ENCODE data around the gene CAV1.
"Not testable (repeated sequence)": the region's sequence is repeated elsewhere in the genome, so short reads cannot be mapped to it uniquely, and the experiment has no call there.

Gene CAV1

DNA sequence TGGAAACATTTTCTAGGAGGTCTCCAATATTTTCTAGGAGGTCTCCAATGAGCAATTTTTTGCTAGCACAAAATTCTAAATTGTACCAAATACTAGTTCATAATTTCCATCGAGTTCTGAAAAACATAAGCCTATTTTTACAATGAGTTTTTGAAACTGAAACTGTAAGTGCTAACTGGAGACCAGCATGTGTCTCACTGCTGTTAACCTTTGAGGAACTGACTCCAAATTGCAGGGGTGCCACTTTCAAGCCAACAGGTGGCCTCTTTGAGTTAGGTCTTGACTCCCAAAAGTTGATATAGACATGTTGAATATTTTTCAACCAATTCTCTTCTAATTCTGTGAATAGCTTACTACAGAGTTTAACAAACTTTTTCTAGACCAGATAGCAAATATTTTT, 58.8 kb downstream of the CAV1 start:
- no peak for DNase-seq

DNA sequence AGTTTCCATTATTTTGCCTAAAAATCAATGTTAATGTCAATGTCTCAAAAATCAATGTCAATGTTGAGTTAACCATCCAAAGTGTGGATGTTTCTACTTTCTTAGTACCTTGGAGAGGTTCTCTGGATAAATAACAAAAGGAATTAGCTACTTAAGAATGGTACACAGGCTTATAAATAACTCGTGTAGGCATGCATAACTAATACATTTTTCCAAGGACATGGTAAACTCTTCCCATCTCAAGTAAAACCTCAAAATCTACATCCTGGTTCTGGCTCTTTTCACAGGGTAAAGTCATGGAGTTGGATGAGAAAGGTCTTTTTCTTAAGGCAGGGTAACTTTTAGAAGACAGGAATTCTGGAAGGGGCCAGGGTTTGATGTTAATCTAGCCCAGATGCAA, 59.9 kb downstream of the CAV1 start:
- no peak for DNase-seq

DNA sequence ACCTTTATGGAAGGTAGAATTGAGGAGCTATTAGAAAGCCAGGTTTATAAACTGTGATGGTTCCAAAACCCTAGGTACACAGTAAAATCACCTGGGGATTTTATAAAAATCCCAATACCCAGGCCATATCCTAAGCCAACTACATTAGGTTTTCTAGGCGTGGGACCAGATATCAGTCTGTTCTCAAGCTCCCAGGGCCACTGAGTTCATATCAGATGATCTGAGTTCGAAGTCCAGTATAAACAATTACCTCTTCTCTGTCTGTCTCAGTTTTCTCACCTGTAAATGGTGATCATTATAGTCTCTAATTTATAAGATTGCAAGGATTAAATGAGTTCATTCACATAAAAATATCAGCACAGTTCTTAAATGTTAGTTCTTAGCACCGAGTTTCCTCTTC, 60.6 kb downstream of the CAV1 start:
- no peak for DNase-seq

DNA sequence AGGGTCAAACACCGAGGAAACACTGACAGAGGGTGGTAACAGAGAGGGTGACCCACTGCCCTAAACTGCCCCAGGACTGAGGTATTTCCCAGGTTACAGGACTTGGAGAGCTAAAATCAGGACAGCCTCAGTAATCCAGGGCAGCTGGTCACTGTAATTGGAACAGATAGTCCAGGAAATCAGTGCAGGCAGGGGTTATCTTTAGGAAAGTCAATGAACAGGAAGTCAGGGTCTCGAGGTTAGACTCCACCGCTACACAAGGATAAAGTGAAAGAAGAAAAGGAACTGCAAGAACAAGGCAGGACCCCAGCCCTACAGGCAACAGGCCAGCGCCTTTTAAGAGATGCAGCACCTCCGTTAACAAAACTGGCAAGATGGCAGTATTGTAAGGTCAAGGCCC, 61.1 kb downstream of the CAV1 start:
- no peak for DNase-seq

DNA sequence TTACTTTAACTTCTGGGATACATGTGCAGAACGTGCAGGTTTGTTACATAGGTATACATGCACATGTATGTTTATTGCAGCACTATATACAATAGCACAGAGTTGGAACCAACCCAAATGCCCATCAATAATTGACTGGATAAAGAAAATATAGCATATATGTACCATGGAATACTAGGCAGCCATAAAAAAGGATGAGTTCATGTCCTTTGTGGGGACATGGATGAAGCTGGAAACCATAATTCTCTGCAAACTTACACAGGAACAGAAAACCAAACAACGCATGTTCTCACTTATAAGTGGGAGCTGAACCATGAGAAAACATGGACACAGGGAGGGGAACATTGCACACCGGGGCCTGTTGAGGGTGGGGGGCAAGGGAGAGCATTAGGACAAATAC, 62.4 kb downstream of the CAV1 start:
- not testable (repeated sequence) for DNase-seq

DNA sequence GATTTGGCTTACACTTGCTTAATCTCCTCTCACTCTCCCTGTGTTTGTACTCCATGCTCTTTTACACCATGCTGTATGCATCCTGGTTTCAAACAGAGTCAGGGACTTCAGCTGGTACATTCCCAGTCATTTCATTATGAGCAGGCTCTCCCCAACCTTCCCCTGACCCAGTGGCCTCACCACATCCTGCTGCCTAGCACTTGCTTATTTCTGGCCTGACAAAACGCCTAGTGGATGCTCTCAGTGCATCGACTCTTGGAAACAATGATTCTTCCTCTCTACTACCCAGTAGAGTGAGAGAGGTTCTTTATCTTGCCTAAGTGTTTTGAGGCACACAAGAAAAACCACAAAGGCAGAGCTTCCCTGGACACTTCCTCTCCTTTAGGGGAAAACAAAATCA, 63.4 kb downstream of the CAV1 start:
- no peak for DNase-seq

DNA sequence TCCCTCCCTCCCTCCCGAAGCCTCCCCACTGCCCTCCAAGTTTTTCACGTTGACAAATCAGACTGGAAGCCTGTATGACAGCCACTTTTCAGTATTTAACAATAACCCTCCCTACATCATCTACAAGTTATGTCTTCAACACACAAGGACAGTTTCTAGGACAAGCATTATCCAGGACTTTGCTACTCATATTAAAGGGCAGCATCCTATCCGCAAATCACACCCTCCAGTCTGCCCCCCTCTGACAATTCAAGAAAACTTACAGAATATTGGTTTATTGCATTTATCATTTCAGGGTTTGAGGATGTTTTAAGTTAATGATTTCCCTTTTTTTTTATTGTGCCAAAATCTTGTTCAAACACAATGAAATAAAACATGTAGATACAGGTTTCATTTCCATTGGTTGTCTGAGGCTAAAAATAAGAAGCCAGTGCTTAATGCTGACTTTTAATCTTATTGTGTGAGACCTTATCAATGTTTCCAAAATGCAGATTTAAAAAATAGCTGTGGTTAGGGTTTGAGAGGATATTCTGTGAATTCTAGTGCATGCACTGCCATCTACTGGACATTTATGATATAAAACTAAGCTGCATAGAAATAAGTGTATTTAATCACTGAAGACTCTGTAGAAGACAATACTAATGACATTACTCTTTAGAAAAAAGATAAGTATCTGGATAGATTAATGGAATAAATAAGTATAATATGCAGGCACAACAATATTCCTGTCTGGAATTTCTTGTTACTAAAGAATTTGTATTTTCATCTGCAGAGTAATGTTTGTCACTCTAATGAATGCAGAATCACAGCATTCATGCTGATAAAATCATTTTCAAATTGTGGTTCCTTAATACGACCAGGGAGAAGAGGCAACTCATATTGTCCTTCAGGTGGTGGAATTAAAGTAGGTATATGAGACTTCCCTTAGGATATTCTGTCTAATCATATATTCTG, 64.1 kb downstream of the CAV1 start:
- peak; percentile 47 to 83 for DNase-seq

DNA sequence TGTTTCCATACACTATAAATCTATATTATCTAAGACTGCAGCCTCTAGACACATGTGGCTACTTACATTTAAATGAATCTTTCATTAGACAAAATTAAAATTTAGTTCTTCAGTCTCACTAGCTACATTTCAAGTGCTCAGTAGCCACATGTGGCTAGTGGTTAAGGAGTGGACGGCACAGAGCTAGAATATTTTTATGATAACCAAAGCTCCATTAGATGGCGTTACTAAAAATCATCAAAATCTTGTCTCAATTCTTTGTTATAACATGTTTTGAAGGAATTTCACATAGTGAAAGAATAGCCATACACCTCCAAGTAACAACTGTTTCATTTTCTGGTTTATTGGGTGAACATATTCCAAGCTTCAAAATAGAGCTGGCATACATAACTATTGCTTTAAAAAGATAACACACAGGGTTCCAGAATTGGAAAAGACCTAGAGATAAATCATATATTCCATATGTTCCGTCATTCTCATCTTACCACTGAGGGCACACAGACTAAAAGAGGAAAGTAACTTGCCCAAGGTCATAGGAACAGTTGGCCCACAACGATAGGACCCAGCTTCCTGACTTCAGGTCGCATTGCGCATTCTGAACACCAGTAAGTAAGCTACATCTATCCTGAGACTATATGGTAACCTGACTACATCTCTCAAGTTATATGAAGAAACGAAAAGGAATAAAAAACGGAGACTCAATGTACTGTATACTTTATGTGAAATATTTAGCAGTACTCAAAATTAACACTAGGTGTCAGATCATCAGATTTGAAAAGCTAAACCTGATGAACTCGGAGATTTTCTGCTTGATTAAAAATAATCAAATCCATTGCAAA, 66.6 kb downstream of the CAV1 start:
- DNase-seq = peak in 1 of 2 experiments; percentile 70

DNA sequence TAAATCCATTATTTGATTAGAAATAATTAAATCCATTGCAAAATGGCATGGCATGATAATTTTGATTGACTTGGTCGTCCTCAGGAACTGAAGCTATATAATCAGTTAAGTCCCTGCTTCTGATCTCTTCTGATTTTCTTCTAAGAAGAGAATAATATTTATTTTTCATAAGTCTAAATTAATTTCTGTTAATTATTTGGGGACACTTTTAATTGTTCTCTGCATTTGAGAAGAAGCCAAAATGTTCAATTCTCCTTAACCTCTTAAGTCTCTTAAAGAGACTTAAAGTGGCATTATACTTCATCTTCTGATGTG, 67.2 kb downstream of the CAV1 start:
- DNase-seq = no peak

DNA sequence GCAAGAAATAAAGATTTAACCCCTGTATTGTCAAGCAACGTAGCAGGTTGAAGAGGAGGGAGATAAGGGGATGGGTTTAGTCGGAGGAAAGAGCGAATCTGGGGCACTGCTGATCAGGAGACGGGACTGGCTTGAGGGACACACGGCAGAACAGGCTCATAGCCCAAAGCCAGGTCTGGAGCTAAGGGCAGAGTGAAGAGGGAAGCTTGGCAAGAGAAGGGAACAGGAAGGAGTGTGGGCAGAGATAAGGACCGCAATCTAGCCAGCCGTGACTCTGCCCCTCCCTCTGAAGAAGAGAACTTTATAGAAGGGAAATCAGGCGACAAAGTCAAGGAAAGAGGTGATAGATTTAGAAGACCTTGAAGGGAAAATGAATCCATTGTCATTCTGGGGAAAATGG, 67.6 kb downstream of the CAV1 start:
- no peak for DNase-seq

DNA sequence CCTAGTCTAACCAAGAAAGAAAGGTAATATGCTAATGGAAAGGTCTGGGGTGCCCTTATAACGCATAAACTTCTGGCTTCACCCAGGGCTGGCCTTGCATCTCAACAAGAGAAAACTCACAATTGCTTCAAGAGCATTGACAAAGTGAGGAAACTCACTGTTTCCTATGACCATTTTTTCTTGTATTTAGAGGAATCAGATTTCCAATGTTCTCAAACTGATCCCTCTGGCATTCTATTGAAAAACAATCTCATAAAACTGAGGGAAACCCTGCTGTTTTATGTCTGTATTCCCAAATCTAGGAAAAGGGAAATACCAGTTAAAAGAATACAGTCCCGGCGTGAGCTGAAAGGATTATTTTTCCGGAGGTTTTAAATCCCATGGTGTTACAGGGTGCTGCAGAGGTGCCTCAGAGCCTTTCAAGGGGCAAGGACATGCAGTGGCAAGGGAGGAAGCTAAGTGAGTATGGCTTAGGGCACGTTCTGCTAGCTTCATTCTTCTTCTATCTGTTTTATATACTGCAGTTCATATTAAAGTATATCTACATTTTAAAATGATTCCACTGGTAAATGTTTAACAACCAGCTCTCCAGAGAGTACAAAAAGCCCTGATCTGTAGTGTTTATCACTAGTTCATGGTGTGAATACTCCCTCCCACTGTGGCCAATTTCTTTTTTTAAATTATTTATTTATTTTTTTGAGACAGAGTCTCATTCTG, 68.7 kb downstream of the CAV1 start:
- no peak for DNase-seq

DNA sequence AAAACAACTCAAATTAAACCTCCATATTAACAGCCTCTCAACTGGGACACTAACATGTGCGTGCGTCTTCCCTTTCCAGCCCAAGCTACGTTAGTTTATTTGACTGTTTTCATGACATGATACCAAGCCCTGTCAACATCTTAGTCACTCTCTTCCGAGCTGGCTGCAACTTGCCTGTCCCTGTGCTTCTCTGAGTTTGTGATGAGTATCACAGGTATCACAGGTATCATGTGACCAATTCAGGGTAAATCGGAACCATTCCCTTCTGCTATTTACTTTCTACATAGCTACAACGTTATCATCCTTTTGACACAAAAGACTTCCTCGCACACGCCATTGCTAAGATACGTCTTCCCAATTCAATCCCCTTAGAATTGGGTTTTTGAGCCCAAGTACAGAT, 70.2 kb downstream of the CAV1 start:
- no peak for DNase-seq

DNA sequence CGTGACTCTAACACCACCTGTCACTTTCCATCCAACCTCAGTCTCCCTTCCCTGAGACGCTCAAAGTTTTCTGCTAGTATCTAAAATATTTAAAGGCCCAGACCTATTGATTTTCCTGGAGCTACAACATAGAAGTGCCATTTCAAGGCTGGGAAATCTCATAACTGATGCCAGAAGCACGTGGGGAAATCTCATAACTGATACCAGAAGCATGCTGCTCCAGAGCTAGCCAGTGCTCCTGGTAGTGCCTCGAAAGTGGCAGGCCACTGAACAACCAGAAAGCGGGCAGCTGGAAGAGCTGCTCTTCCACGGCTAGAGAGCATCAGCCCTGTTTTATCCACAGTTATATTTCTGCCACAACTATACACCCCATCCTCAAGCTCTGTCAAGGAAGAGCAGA, 72.5 kb downstream of the CAV1 start:
- DNase-seq = no peak

DNA sequence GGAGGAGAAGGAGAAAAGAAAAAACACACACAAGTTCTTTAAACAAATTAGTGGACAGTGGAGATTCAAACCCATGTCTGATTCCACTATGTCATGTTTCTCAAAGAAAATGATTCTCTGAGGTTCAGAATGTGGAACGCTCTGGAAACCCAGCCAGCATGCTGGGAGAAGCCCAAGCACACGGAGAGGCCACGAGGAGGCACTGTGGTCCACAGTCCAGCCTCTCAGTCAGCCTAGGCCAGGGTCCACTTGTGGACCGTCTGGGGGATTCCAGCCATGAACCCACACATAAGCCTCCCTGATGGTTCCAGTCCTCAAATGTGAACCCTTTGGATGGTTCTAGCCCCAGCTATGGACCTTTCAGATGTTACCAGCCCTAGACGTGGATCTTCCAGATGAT, 73.4 kb downstream of the CAV1 start:
- peak in 1 of 2 experiments; percentile 30 for DNase-seq

DNA sequence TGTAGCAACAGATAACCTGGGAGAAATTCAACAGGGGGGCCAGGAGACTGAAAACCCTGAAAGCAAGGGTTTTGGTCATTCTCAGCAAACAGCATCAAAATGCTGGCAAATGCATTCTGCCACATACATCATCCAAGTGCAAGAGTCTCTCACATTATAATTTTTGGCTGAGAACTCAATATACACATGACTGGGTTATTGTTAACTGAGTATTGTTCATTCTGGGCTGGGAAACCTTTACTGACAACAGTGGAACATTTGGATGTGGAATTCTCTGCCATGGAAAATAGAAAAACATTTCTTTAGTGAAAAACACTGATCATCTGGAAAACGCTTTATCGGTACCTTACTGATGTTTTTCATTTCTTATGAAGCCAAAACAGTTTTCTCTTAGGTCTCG, 74.0 kb downstream of the CAV1 start:
- no peak for DNase-seq

DNA sequence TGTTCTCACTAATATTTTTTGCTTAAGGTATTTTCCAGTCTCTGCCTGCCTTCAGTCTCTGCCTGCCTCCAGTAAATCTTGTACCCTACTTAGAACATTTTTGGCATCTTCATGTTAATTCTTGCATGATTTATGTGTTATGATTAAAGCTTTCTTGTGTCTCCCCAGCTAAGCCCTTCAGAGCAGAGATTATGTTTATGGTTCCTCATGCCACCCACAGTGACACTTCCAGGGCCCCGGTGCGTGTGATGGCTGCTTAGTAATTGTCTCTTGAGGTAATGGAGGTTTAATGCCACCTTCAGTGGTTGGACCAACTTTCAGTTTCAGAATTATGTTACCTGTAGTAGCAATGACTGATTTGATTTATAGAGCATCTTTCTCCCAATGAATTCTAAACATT, 76.6 kb downstream of the CAV1 start:
- DNase-seq = no peak

DNA sequence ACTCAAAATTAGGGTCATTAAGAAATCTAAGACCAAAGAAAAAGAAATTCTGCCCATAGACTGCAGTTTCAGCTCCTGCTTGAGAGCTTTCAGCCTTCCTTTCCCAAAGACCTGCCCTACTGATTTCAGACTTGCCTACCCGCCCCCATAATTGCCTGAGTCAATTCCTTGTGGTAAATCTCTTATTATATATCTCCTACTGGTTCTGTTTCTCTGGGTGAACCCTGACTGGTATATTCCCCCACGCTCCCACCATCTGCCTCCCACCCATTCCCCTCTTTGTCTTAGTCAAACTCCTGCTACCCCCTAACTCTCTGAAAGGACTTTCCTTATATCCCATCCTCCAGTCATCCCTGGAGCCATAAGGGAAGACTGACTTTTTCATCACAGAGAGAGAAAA, 82.5 kb downstream of the CAV1 start:
- DNase-seq = no peak

DNA sequence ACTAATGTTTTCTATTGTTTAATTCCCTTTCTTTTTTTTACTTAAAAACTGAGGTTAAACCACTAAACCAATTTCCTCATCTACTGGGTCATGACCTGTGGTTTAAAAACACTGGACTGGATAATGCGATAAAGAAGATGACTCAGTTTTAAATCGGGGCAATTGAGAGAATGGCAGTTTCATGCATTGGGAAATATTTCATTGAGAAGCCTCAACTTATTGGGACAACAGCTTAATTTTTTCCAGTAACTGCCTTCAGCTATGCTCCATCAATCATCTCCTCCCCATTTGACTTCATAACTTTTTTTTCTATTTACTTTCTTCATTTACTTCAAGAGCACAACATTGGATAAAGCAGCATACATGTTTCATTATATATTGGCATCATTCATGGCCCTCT, 85.4 kb downstream of the CAV1 start:
- DNase-seq = no peak

DNA sequence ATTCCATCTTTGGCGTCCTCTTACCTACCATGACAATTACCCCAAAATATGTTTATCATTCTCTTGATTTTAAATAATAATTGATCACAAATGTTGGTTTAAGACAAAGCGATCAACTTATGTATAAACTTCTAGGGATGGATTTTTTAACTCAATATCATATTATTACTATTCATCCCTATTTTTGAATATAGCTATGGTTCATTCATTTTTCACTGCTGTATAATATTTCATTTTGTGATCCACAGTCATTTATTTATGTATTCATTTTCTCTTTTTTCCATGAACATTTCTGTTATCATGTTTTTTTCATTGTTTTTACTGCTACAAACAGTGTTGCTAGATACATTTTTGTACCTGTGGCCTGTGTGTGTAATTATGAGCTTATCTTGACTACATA, 85.9 kb downstream of the CAV1 start:
- no peak for DNase-seq
